Endothelial cell of umbilical vein (primary cell): ENCODE data around the gene KYNU.

Experiments
- CTCF ChIP-seq, 2 donors: IDR thresholded peaks; 1 replicate in 1 of 2; 2 replicates in 1 of 2; pipeline ENCODE4 v1.5.1; 2011; ENCODE audit warnings: low read length in 2 of 2, mild to moderate bottlenecking in 2 of 2, moderate library complexity in 2 of 2, control low read depth in 1 of 2, inconsistent platforms in 1 of 2, low read depth in 1 of 2; ENCODE audit not compliant: insufficient read depth in 1 of 2; ENCODE audit errors: extremely low read depth in 1 of 2
- EZH2 ChIP-seq: IDR thresholded peaks from 2 replicates; pipeline ENCODE4 v1.6.1; 2012; ENCODE audit warnings: borderline replicate concordance, low read depth, mild to moderate bottlenecking, moderate library complexity, low read length, inconsistent platforms; ENCODE audit not compliant: severe bottlenecking
- FOS ChIP-seq: IDR thresholded peaks from 2 replicates; pipeline ENCODE4 v1.6.1; 2011; ENCODE audit warnings: mild to moderate bottlenecking, low read length, moderate library complexity, borderline replicate concordance; ENCODE audit not compliant: insufficient read depth
- JUN ChIP-seq: IDR thresholded peaks from 2 replicates; pipeline ENCODE4 v1.6.1; 2011; ENCODE audit warnings: borderline replicate concordance, low read depth; ENCODE audit not compliant: insufficient read length, insufficient read depth
- MYC ChIP-seq: IDR thresholded peaks from one replicate; pipeline ENCODE4 v1.6.1; 2011; ENCODE audit warnings: mild to moderate bottlenecking, low read depth, low read length
- POLR2A ChIP-seq: IDR thresholded peaks from 2 replicates; pipeline ENCODE4 v1.6.1; 2012; ENCODE audit warnings: low read depth, mild to moderate bottlenecking, control low read depth, low read length
- POLR2AphosphoS5 ChIP-seq: IDR thresholded peaks from 2 replicates; pipeline ENCODE4 v1.6.1; 2012; ENCODE audit warnings: low read depth, mild to moderate bottlenecking, control low read depth, low read length, moderate library complexity; ENCODE audit not compliant: insufficient read depth

GRCh38 chr2:142952793-142953494, 75.5 kb downstream of the KYNU start:
- TF ChIP-seq CTCF (IDR thresholded peaks at IDR 0.05; ENCODE audit: extremely low read depth in 1 of 2, insufficient read depth in 1 of 2, low read depth in 1 of 2, low read length in 2 of 2) = no peak
- TF ChIP-seq JUN = no peak
- no peak for TF ChIP-seq EZH2
- TF ChIP-seq POLR2A = no peak
- no peak for TF ChIP-seq POLR2AphosphoS5
- no peak for TF ChIP-seq MYC
- no peak for TF ChIP-seq FOS
